IMR-90 (cell line): ENCODE data around the gene LRRC10. TPM values are rescaled to one million over a fixed set of nuclear protein-coding genes. Genes with fewer than 3 reads are reported as not detected.

ENCODE experiments used
- ATAC-seq: fragments of 200-7000 bp; cut with Tn5 transposase; 2 replicates; pipeline ENCODE4 v1.9.1; 2020; ENCODE audit warnings: low read depth, mild to moderate bottlenecking, moderate library complexity
- BruUV-seq: library from RNA; stranded (reverse); fragments of 400-500 nt; replicated peaks from 2 replicates; lab custom pipeline; 2021; lab: Mats Ljungman, UMichigan
- CTCF ChIA-PET: fragments of 300-600 bp; formaldehyde crosslinking; extraction: SDS; loops from one replicate; lab custom pipeline; 2021; ENCODE audit warnings: antibody characterized with exemption; lab: Yijun Ruan, JAX
- POLR2A ChIA-PET: fragments of 300-600 bp; sonication (Branson Sonifier 250); formaldehyde crosslinking; loops from one replicate; lab custom pipeline; 2022; ENCODE audit warnings: antibody characterized with exemption; ENCODE audit not compliant: unreplicated experiment; lab: Charles Lee
- DNase-seq: peaks from one replicate; pipeline ENCODE4 v3.0.0; 2013
- H2AFZ ChIP-seq: replicated peaks from 2 replicates; pipeline ENCODE3; 2013; ENCODE audit warnings: low read length, mild to moderate bottlenecking; ENCODE audit not compliant: poor library complexity
- H2AK5ac ChIP-seq: 2 replicates; pipeline ENCODE4 v1.6.1; 2013; ENCODE audit warnings: low read depth, low read length, inconsistent platforms
- H2AK9ac ChIP-seq: replicated peaks from 2 replicates; pipeline ENCODE3; 2013; ENCODE audit warnings: mild to moderate bottlenecking, low read depth, low read length, moderate library complexity; ENCODE audit not compliant: poor library complexity
- H2BK120ac ChIP-seq: 2 replicates; pipeline ENCODE4 v1.6.1; 2013; ENCODE audit warnings: low read depth, low read length, inconsistent platforms
- H2BK15ac ChIP-seq: 3 replicates; pipeline ENCODE4 v1.6.1; 2013; ENCODE audit warnings: low read depth, low read length, inconsistent platforms
- H2BK20ac ChIP-seq: 2 replicates; pipeline ENCODE4 v1.6.1; 2013; ENCODE audit warnings: low read depth, mild to moderate bottlenecking, inconsistent platforms, low read length, moderate library complexity
- H2BK5ac ChIP-seq: 2 replicates; pipeline ENCODE4 v1.6.1; 2013; ENCODE audit warnings: mild to moderate bottlenecking, low read depth, low read length, inconsistent platforms; ENCODE audit not compliant: poor library complexity, severe bottlenecking
- H3K14ac ChIP-seq: replicated peaks from 2 replicates; pipeline ENCODE4 v1.6.1; 2013; ENCODE audit warnings: low read depth, low read length, inconsistent platforms
- H3K18ac ChIP-seq: 2 replicates; pipeline ENCODE4 v1.6.1; 2013; ENCODE audit warnings: low read depth, low read length, control low read depth
- H3K23ac ChIP-seq: 2 replicates; pipeline ENCODE4 v1.6.1; 2013; ENCODE audit warnings: low read depth, low read length, inconsistent platforms
- H3K27ac ChIP-seq: 2 replicates; pipeline ENCODE4 v1.5.1; 2013; ENCODE audit warnings: mild to moderate bottlenecking, control low read depth, low read length; ENCODE audit not compliant: insufficient read depth
- H3K27me3 ChIP-seq: 2 replicates; pipeline ENCODE4 v1.6.1; 2013; ENCODE audit warnings: low read length; ENCODE audit not compliant: control insufficient read depth, insufficient read depth
- H3K36me3 ChIP-seq: 2 replicates; pipeline ENCODE4 v1.6.1; 2013; ENCODE audit warnings: low read length, mixed read lengths; ENCODE audit not compliant: control insufficient read depth, insufficient read depth
- H3K4ac ChIP-seq: 2 replicates; pipeline ENCODE4 v1.6.1; 2013; ENCODE audit warnings: low read depth, low read length, inconsistent platforms
- H3K4me1 ChIP-seq: 2 replicates; pipeline ENCODE4 v1.6.1; 2013; ENCODE audit warnings: low read length, mixed read lengths; ENCODE audit not compliant: control insufficient read depth, insufficient read depth
- H3K4me2 ChIP-seq: 2 replicates; pipeline ENCODE4 v1.6.1; 2013; ENCODE audit warnings: low read depth, mild to moderate bottlenecking, control low read depth, low read length, moderate library complexity
- H3K4me3 ChIP-seq: 2 replicates; pipeline ENCODE4 v1.5.1; 2013; ENCODE audit warnings: low read depth, mild to moderate bottlenecking, control low read depth, low read length, moderate library complexity; ENCODE audit not compliant: insufficient read depth
- H3K56ac ChIP-seq: 2 replicates; pipeline ENCODE4 v1.6.1; 2013; ENCODE audit warnings: low read length, inconsistent platforms; ENCODE audit not compliant: insufficient read depth; ENCODE audit errors: extremely low read depth
- H3K79me1 ChIP-seq, 2 experiments: 2 replicates each; pipeline ENCODE4 v1.6.1; 2013; ENCODE audit warnings: low read length in 2 of 2, inconsistent platforms in 1 of 2, low read depth in 1 of 2
- H3K9ac ChIP-seq: 2 replicates; pipeline ENCODE4 v1.6.1; 2013; ENCODE audit warnings: low read depth, low read length, control low read depth
- H3K9me1 ChIP-seq: 2 replicates; pipeline ENCODE4 v1.6.1; 2013; ENCODE audit warnings: low read length, inconsistent platforms; ENCODE audit not compliant: insufficient read depth
- H3K9me3 ChIP-seq: 2 replicates; pipeline ENCODE4 v1.6.1; 2013; ENCODE audit warnings: low read length; ENCODE audit not compliant: control insufficient read depth, insufficient read depth
- H4K20me1 ChIP-seq: 2 replicates; pipeline ENCODE4 v1.6.1; 2013; ENCODE audit warnings: low read length, inconsistent platforms; ENCODE audit not compliant: insufficient read depth
- H4K5ac ChIP-seq: 2 replicates; pipeline ENCODE4 v1.6.1; 2013; ENCODE audit warnings: mild to moderate bottlenecking, low read depth, low read length, control low read depth
- H4K8ac ChIP-seq, 2 experiments: 2 replicates each; pipeline ENCODE4 v1.6.1; 2013; ENCODE audit warnings: low read depth in 2 of 2, low read length in 2 of 2, control low read depth in 1 of 2, inconsistent platforms in 1 of 2
- H4K91ac ChIP-seq: 2 replicates; pipeline ENCODE4 v1.6.1; 2013; ENCODE audit warnings: low read depth, low read length, inconsistent platforms; ENCODE audit not compliant: insufficient read depth
- BHLHE40 ChIP-seq: fragments of 150-350 bp; IDR thresholded peaks from 2 replicates; pipeline ENCODE4 v1.6.1; 2016; ENCODE audit warnings: mild to moderate bottlenecking, low read depth, low read length
- MXI1 ChIP-seq: IDR thresholded peaks from 2 replicates; pipeline ENCODE4 v1.6.1; 2012; ENCODE audit warnings: low read depth, mild to moderate bottlenecking, low read length, moderate library complexity, borderline replicate concordance
- WGBS, 2 experiments: methylation state at CpG; one replicate each; pipeline versions ENCODE4 v1.1.5 to v1.1.7; 2013; ENCODE audit warnings: missing lambda C conversion rate in 2 of 2; ENCODE audit not compliant: insufficient read length in 1 of 2; ENCODE audit errors: extremely low coverage in 2 of 2; 5-methylcytosine and 5-hydroxymethylcytosine counted together
- dilution Hi-C: fragments of 300-500 bp; cut with HindIII; formaldehyde crosslinking; loops from one replicate; pipeline ENCODE4 v1.14.3; 2018; ENCODE audit warnings: low sequenced_read_pairs; ENCODE audit not compliant: unreplicated experiment
- in situ Hi-C: fragments of 300-500 bp; cut with MboI; formaldehyde crosslinking; loops from 3 replicates; pipeline ENCODE4 v1.14.3; 2019; ENCODE audit warnings: low sequenced_read_pairs, inconsistent platforms, mixed read lengths
- intact Hi-C: fragments of 100-400 bp; cut with micrococcal nuclease; formaldehyde crosslinking; loops from 2 replicates; pipeline ENCODE4 v1.10.0; 2022
- microRNA-seq, 2 experiments: library from miRNA; stranded (forward) in 1 of 2; unstranded in 1 of 2; fragments of 10-50 nt in 1 of 2; fragments of <30 nt in 1 of 2; gene quantifications in 1 of 2; microRNA quantifications in 1 of 2; one replicate each; pipeline versions ENCODE3 to v1.1.0; 2013 to 2020; ENCODE audit not compliant: insufficient read depth in 1 of 2, insufficient read length in 1 of 2, unreplicated experiment in 1 of 2
- polyA plus RNA-seq, 3 experiments: library from polyadenylated mRNA; depleted of rRNA; stranded (reverse); fragments of >200 nt; gene quantifications; 2 replicates each; pipeline ENCODE4 v1.2.3, GENCODE V29; 2012; ENCODE audit warnings: low replicate concordance in 1 of 3
- small RNA-seq, 5 experiments: library from RNA; depleted of rRNA; stranded (forward); fragments of <200 nt; gene quantifications; one replicate each; pipeline ENCODE3, GENCODE V24; 2012
- total RNA-seq: library from RNA; depleted of rRNA; stranded (reverse); fragments of >200 nt; gene quantifications from 2 replicates; pipeline ENCODE4 v1.2.3, GENCODE V29; 2012; rRNA removed

LRRC10 gene
- total and polyA plus RNA-seq, 2 of the 4 experiments (the other 2 are of a cell fraction), result not detected

DNA sequence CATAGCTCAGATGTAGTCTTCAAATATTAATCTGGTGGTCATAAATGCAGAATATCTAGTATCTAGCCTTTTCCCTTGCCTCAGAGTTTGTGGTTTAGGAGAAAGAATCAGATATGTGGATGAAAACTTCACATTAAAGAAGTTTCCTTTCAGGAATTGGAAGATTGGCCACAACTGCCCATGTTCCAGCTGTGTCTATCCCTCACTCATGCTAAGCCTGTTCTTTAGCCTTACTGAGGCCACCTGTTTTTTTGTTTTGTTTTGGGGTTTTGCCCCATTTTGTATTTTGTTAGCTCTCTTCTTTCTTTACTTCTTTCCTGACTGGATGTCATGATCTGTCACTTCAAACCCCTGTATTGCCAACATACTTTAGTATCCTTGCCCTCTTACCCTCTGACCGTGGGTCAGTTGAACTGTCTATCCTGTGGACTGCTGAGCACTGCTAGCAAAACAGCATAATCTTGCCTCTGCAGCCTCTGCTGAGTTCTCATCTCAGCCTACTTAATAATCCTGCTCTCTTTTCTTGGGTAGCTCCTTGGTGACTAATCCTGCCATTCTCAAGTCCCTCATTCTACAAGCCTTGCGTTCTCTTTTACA, 47.4 kb downstream of the LRRC10 start:
- TF ChIP-seq BHLHE40, result no peak
- TF ChIP-seq MXI1, result no peak
- no peak overlapping the region for H3K14ac ChIP-seq
- WGBS, 2 experiments, result 63% methylated on average over 2 of the region's 2 CpGs; no CpG with 5 or more reads in 1 of the 2 experiments
- no peak overlapping the region for H2BK20ac ChIP-seq
- H3K27me3 ChIP-seq, result no peaks in the 10 kb centered on the region
- ATAC-seq, result no peak
- no peak overlapping the region for H4K5ac ChIP-seq
- peaks cover 5% of the 10 kb centered on the region; the same call in 1 of the 2 replicates for H3K9me1 ChIP-seq
- no peak overlapping the region for H4K91ac ChIP-seq
- H3K23ac ChIP-seq, result no peak overlapping the region
- dilution Hi-C loops (no loop called here), intact Hi-C loops (no loop called here), in situ Hi-C loops (no loop called here)
- H3K56ac ChIP-seq, result no peak overlapping the region
- peaks cover 9% of the 10 kb centered on the region for H3K36me3 ChIP-seq
- no peak overlapping the region for H2BK120ac ChIP-seq
- no peak overlapping the region for H2BK5ac ChIP-seq
- H2AFZ ChIP-seq, result no peak overlapping the region
- CTCF ChIA-PET, result interaction anchor here (1.4 kb wide), 1 partner anchor 8 kb away, joined by 5 read pairs; no protein-coding TSS in a partner anchor
- no peak overlapping the region for H3K4ac ChIP-seq
- no peak overlapping the region for H3K18ac ChIP-seq
- H3K4me1 ChIP-seq, result peaks cover 2% of the 10 kb centered on the region
- no peaks in the 10 kb centered on the region for H3K9me3 ChIP-seq
- H3K27ac ChIP-seq, result no peak overlapping the region
- no peak overlapping the region for H2AK9ac ChIP-seq
- DNase-seq, result no peak
- peaks cover 33 to 44% of the 10 kb centered on the region in 2 experiments for H3K79me1 ChIP-seq
- no peak overlapping the region for H2BK15ac ChIP-seq
- no peak overlapping the region for H3K4me2 ChIP-seq
- no peak overlapping the region for H3K9ac ChIP-seq
- no peaks in the 10 kb centered on the region for H4K20me1 ChIP-seq
- POLR2A ChIA-PET, result no interaction called here
- no peak overlapping the region; a peak in 1 of 4 replicates for H4K8ac ChIP-seq
- no TSS peak for BruUV-seq
- 0 out of 2 replicates have a peak overlapping the region, but pooled peaks have one; percentile 53 for H2AK5ac ChIP-seq
- no peak overlapping the region for H3K4me3 ChIP-seq

Small RNA genes lying within 50 kb of the gene (microRNA-seq; reads per million reads assigned to microRNA genes)
- gene MIR3913-1 (ENCODE audit: insufficient read depth in 1 of 2, insufficient read length in 1 of 2, unreplicated experiment in 1 of 2) (0 reads per million in 2 experiments), gene MIR3913-2 (ENCODE audit: unreplicated experiment) (not detected)

Small RNA genes lying within 50 kb of the gene (small RNA-seq; reads per million reads assigned to genes)
- 0 to 0.65 (median 0) reads per million in 5 experiments for gene MIR3913-1

Other genes starting within 250 kb of the LRRC10 start
- gene FRS2, start 140.5 kb downstream of the LRRC10 start, total RNA-seq, result 58.3 and 65.8 TPM in 2 replicates
- gene FRS2, start 140.5 kb downstream of the LRRC10 start, polyA plus RNA-seq (2012; rRNA removed), result 12.4 and 13.0 TPM in 2 replicates
- 565 and 651 TPM in 2 replicates for gene CCT2, start 25.4 kb downstream of the LRRC10 start, total RNA-seq
- 194 TPM in 2 replicates for gene CCT2, start 25.4 kb downstream of the LRRC10 start, polyA plus RNA-seq (2012; rRNA removed)
- under 0.01 TPM in 2 replicates for gene BEST3, start 88.4 kb upstream of the LRRC10 start, total RNA-seq
- 0.07 and 0.09 TPM in 2 replicates for gene BEST3, start 88.4 kb upstream of the LRRC10 start, polyA plus RNA-seq (2012; rRNA removed)
- gene RAB3IP, start 128.0 kb upstream of the LRRC10 start, total RNA-seq, result 2.7 and 3.3 TPM in 2 replicates
- gene RAB3IP, start 128.0 kb upstream of the LRRC10 start, polyA plus RNA-seq (2012; rRNA removed), result 1.3 and 1.5 TPM in 2 replicates
- gene MYRFL, start 214.3 kb upstream of the LRRC10 start, total RNA-seq, result not detected in 2 replicates
- gene MYRFL, start 214.3 kb upstream of the LRRC10 start, polyA plus RNA-seq (2012; rRNA removed), result not detected in 2 replicates